Fibroblast of lung (primary cell): Measurements from ENCODE around the gene GNA12. TPM values are rescaled to one million over a fixed set of nuclear protein-coding genes. Genes with fewer than 3 reads are reported as not detected.

Source experiments
- DNase-seq, 2 donors: peaks; one replicate each; pipeline versions ENCODE4 v3.0.0 to v3.0.0-alpha.2; 2010; ENCODE audit warnings: low read depth in 2 of 2
- H2AFZ ChIP-seq: 2 replicates; pipeline ENCODE4 v1.5.1; 2012; ENCODE audit warnings: low read length, control low read depth, inconsistent platforms
- H3K27ac ChIP-seq: 2 replicates; pipeline ENCODE4 v1.5.1; 2011; ENCODE audit warnings: low read length, control low read depth; ENCODE audit not compliant: insufficient read depth
- H3K27me3 ChIP-seq: 2 replicates; pipeline ENCODE4 v1.5.1; 2011; ENCODE audit warnings: mild to moderate bottlenecking, low read length; ENCODE audit not compliant: control insufficient read depth, insufficient read depth
- H3K36me3 ChIP-seq: 2 replicates; pipeline ENCODE4 v1.5.1; 2011; ENCODE audit warnings: low read length; ENCODE audit not compliant: control insufficient read depth, insufficient read depth
- H3K4me1 ChIP-seq: 2 replicates; pipeline ENCODE4 v1.5.1; 2011; ENCODE audit warnings: low read length; ENCODE audit not compliant: control insufficient read depth, insufficient read depth; ENCODE audit errors: extremely low read depth
- H3K4me2 ChIP-seq: 2 replicates; pipeline ENCODE4 v1.5.1; 2011; ENCODE audit warnings: low read length, control low read depth; ENCODE audit not compliant: insufficient read depth; ENCODE audit errors: extremely low read depth
- H3K4me3 ChIP-seq, 4 experiments: fragments of 200-600 bp in 1 of 4; sonication (generic) in 1 of 4; replicated peaks in 1 of 4; 2 replicates each; pipeline ENCODE4 v1.5.1; 2011 to 2016; ENCODE audit warnings: low read length in 4 of 4, low read depth in 3 of 4, mild to moderate bottlenecking in 3 of 4, control low read depth in 2 of 4, inconsistent platforms in 1 of 4, mixed read lengths in 1 of 4; ENCODE audit not compliant: insufficient read depth in 1 of 4; ENCODE audit errors: control extremely low read depth in 1 of 4
- H3K79me2 ChIP-seq: 2 replicates; pipeline ENCODE4 v1.5.1; 2012; ENCODE audit warnings: mild to moderate bottlenecking, low read length, inconsistent platforms; ENCODE audit not compliant: control insufficient read depth, insufficient read depth
- H3K9ac ChIP-seq: 2 replicates; pipeline ENCODE4 v1.5.1; 2011; ENCODE audit warnings: mild to moderate bottlenecking, low read length, control low read depth; ENCODE audit not compliant: insufficient read depth
- H3K9me3 ChIP-seq: 2 replicates; pipeline ENCODE4 v1.5.1; 2012; ENCODE audit warnings: low read depth, low read length; ENCODE audit not compliant: control insufficient read depth, insufficient read depth
- H4K20me1 ChIP-seq: 2 replicates; pipeline ENCODE4 v1.5.1; 2011; ENCODE audit warnings: low read length; ENCODE audit not compliant: control insufficient read depth, insufficient read depth; ENCODE audit errors: extremely low read depth
- CTCF ChIP-seq, 2 donors: IDR thresholded peaks in 1 of 2; conservative IDR thresholded peaks in 1 of 2; 1 replicate in 1 of 2; 2 replicates in 1 of 2; pipeline ENCODE4 v1.5.1; 2011 to 2012; ENCODE audit warnings: low read length in 2 of 2, control low read depth in 1 of 2, inconsistent platforms in 1 of 2, low read depth in 1 of 2, mild to moderate bottlenecking in 1 of 2
- EZH2 ChIP-seq: IDR thresholded peaks from 2 replicates; pipeline ENCODE4 v1.5.1; 2012; ENCODE audit warnings: low read length, control low read depth, mild to moderate bottlenecking; ENCODE audit errors: missing control alignments
- polyA plus RNA-seq, 2 donors: library from polyadenylated mRNA; depleted of rRNA in 1 of 2; stranded (reverse) in 1 of 2; unstranded in 1 of 2; fragments of >200 nt; gene quantifications; 2 replicates each; pipeline ENCODE4 v1.2.1, GENCODE V29; 2011 to 2012; ENCODE audit warnings: missing spikeins in 1 of 2
- total RNA-seq: library from RNA; depleted of rRNA; stranded (reverse); fragments of >200 nt; gene quantifications from 2 replicates; pipeline ENCODE4 v1.2.1, GENCODE V29; 2014

Gene GNA12
- total and polyA plus RNA-seq, 2 donors (not counting 1 experiment from before 2014, with no cell fraction given): 36.2 to 137 TPM

DNA sequence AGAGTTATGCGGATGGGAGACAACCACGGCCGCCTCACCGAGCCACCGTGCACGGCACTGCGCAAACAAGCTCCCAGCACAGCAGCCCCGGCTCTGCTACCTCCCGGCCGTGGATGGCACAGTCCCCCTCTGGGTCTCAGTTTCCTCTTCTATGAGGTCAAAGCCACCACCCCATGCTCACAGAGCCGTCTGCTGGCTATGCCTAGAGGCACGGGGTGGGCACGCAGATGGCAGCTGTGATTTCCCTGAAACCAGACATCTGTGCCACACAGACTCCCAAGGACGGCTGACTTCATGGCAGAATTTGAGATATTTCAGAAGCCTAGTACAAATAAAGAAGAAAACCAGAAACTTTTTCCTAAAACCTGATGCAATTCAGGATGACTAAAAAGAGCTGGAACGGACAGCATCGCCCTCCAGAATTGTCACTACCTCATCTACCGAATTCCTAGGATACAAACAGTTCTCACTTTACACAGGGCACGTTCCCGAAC lies 82.9 kb downstream of the GNA12 start:
- no peak for TF ChIP-seq CTCF (conservative IDR thresholded peaks at IDR 0.05 in 1 of 2, IDR thresholded peaks at IDR 0.05 in 1 of 2; ENCODE audit: low read depth in 1 of 2, low read length in 2 of 2)
- no peak for TF ChIP-seq EZH2
- no peaks in the 10 kb centered on the region for H3K36me3 ChIP-seq
- H3K27ac ChIP-seq: peak overlapping the region; percentile 91
- H4K20me1 ChIP-seq: no peaks in the 10 kb centered on the region
- no peak overlapping the region for H2AFZ ChIP-seq
- H3K4me3 ChIP-seq: no peak overlapping the region
- no peak overlapping the region for H3K4me2 ChIP-seq
- DNase-seq: no peak
- peaks cover 40% of the 10 kb centered on the region for H3K79me2 ChIP-seq
- peak overlapping the region; percentile 27 for H3K9ac ChIP-seq
- no peaks in the 10 kb centered on the region for H3K9me3 ChIP-seq
- H3K27me3 ChIP-seq: no peaks in the 10 kb centered on the region
- H3K4me1 ChIP-seq: peaks cover 58% of the 10 kb centered on the region

GRCh38 chr7:2760098-2760889 lies 83.8 kb downstream of the GNA12 start:
- Histone ChIP-seq H3K9ac (peak overlapping the region; percentile 4), H3K27me3 (no peaks in the 10 kb centered on the region), H3K4me3 (no peak overlapping the region), H3K9me3 (no peaks in the 10 kb centered on the region), H3K4me2 (peak overlapping the region; percentile 19), H3K79me2 (peaks cover 47% of the 10 kb centered on the region), H3K36me3 (no peaks in the 10 kb centered on the region), H3K4me1 (peaks cover 58% of the 10 kb centered on the region), H4K20me1 (no peaks in the 10 kb centered on the region), H2AFZ (no peak overlapping the region), H3K27ac (peak overlapping the region; percentile 91)
- peak; percentile 44 to 52 for DNase-seq
- TF ChIP-seq CTCF (conservative IDR thresholded peaks at IDR 0.05 in 1 of 2, IDR thresholded peaks at IDR 0.05 in 1 of 2; ENCODE audit: low read depth in 1 of 2, low read length in 2 of 2) (peak; percentile 35 to 52), EZH2 (no peak)

DNA sequence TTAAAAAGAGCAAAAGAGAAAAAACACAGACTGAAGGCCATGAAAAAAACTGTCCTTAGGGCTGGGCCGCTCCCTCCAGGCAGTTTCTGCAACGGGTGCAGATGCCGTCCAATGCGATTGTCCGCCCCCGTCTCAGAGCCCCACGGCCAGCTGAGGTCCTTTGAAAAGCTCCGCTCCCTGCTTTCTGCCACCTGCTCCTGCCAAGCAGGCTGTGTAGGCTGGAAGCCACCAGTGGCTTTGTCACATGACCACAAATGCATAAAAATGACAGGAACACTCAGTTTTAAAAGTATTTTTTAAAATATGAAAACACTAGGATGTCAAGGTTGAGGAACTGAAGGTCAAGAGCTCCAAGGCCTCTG lies 84.4 kb downstream of the GNA12 start:
- Histone ChIP-seq H3K27me3 (no peaks in the 10 kb centered on the region), H4K20me1 (no peaks in the 10 kb centered on the region), H3K27ac (peak overlapping the region; percentile 91), H3K79me2 (peaks cover 53% of the 10 kb centered on the region), H3K4me3 (no peak overlapping the region), H3K36me3 (no peaks in the 10 kb centered on the region), H3K4me1 (peaks cover 58% of the 10 kb centered on the region), H3K9me3 (no peaks in the 10 kb centered on the region), H3K9ac (no peak overlapping the region), H2AFZ (no peak overlapping the region), H3K4me2 (no peak overlapping the region)
- TF ChIP-seq CTCF (conservative IDR thresholded peaks at IDR 0.05 in 1 of 2, IDR thresholded peaks at IDR 0.05 in 1 of 2; ENCODE audit: low read depth in 1 of 2, low read length in 2 of 2): no peak
- TF ChIP-seq EZH2: no peak
- no peak for DNase-seq
